ENCODE results near the gene KLHL36.

Gene KLHL36

GRCh38 chr16:84648595-84649510, 542 bp downstream of the KLHL36 start:
- DNase-seq, result peak; percentile 50 to 70

GRCh38 chr16:84649511-84649861, 1.2 kb downstream of the KLHL36 start:
- DNase-seq, result no peak

- DNase-seq, result no peak
These were observed 2.0 kb downstream of the KLHL36 start for GRCh38 chr16:84650062-84650991.

- DNase-seq, result peak; percentile 37 to 59
These were observed 4.3 kb downstream of the KLHL36 start for GRCh38 chr16:84652566-84652965.

GRCh38 chr16:84654238-84654637, 5.9 kb downstream of the KLHL36 start:
- DNase-seq, result no peak

GRCh38 chr16:84654998-84655397, 6.7 kb downstream of the KLHL36 start:
- no peak for DNase-seq

GRCh38 chr16:84656649-84657048, 8.3 kb downstream of the KLHL36 start:
- DNase-seq, result peak; percentile 6 to 23

GRCh38 chr16:84657229-84657837, 9.0 kb downstream of the KLHL36 start:
- DNase-seq, result no peak

- DNase-seq, result no peak
These were observed 10.4 kb downstream of the KLHL36 start for GRCh38 chr16:84658690-84659089.

- no peak for DNase-seq
These were observed 11.5 kb downstream of the KLHL36 start for GRCh38 chr16:84659656-84660300.

- no peak for DNase-seq
These were observed 12.7 kb downstream of the KLHL36 start for GRCh38 chr16:84660973-84661372.

- DNase-seq, result no peak
These were observed 13.2 kb downstream of the KLHL36 start for GRCh38 chr16:84661418-84662060.

- DNase-seq, result no peak
These were observed 14.2 kb downstream of the KLHL36 start for GRCh38 chr16:84662471-84662870.

GRCh38 chr16:84663433-84664101, 15.3 kb downstream of the KLHL36 start:
- no peak for DNase-seq

- no peak for DNase-seq
These were observed 17.0 kb downstream of the KLHL36 start for GRCh38 chr16:84665359-84665758.

- no peak for DNase-seq
These were observed 17.5 kb downstream of the KLHL36 start for GRCh38 chr16:84665843-84666242.

GRCh38 chr16:84667600-84668309, 19.4 kb downstream of the KLHL36 start:
- DNase-seq, result no peak

GRCh38 chr16:84670063-84670462, 21.8 kb downstream of the KLHL36 start:
- no peak for DNase-seq

GRCh38 chr16:84672276-84673202, 24.2 kb downstream of the KLHL36 start:
- peak; percentile 75 to 82 for DNase-seq

- DNase-seq, result no peak
These were observed 24.9 kb downstream of the KLHL36 start for GRCh38 chr16:84673203-84673535.

Data from CD4-positive, alpha-beta T cell treated with Interferon alpha-2 for 1 hour (primary cell).